A549 treated with AZD9567 at 1 μM for 4 hours (cell line): Measurements from ENCODE around the gene GPC4. TPM values are rescaled to one million over a fixed set of nuclear protein-coding genes. Genes with fewer than 3 reads are reported as not detected.

Source experiments
- total RNA-seq: library from RNA; stranded (reverse); fragments of 200-300 nt; extraction: Qiagen RNA extraction; gene quantifications from 5 replicates; pipeline ENCODE4 v1.2.3, GENCODE V29; 2022; ENCODE audit not compliant: insufficient read depth

Gene GPC4
- 0.02 TPM in 2 of 5 replicates, not detected in the others for total RNA-seq

GRCh38 chrX:133415276-133416105 is at the start of gene GPC4:
TSS of gene GPC4 (minus strand) at chrX:133415489. CDS start at chrX:133414965, 524 bp downstream.

Other genes starting within 250 kb of the GPC4 start
- not detected in 5 replicates for gene TFDP3, start 197.1 kb downstream of the GPC4 start, total RNA-seq